PC-9 (cell line): ENCODE data around the gene AGAP1. TPM values are rescaled to one million over a fixed set of nuclear protein-coding genes. Genes with fewer than 3 reads are reported as not detected.

Experiments
- BruUV-seq: library from RNA; stranded (reverse); fragments of 400-500 nt; replicated peaks from 2 replicates; lab custom pipeline; 2021; lab: Mats Ljungman, UMichigan
- CTCF ChIA-PET: fragments of 300-600 bp; sonication (Branson Sonifier 250); formaldehyde crosslinking; loops from one replicate; lab custom pipeline; 2022; ENCODE audit warnings: antibody characterized with exemption; lab: Charles Lee
- POLR2A ChIA-PET: fragments of 300-600 bp; sonication (Branson Sonifier 250); formaldehyde crosslinking; loops from one replicate; lab custom pipeline; 2022; ENCODE audit warnings: antibody characterized with exemption; ENCODE audit not compliant: unreplicated experiment; lab: Charles Lee
- DNase-seq, 2 experiments: peaks; one replicate each; pipeline versions ENCODE4 v3.0.0 to v3.0.0-alpha.2; 2015 to 2022; ENCODE audit warnings: mixed read lengths in 1 of 2
- H2AFZ ChIP-seq: fragments of 200-600 bp; sonication (generic); 2 replicates; pipeline ENCODE4 v1.8.1; 2017; ENCODE audit warnings: antibody characterized with exemption
- H3F3A ChIP-seq: fragments of 200-600 bp; sonication (generic); 2 replicates; pipeline ENCODE4 v1.8.1; 2017; ENCODE audit warnings: antibody characterized with exemption, mild to moderate bottlenecking, low read depth; ENCODE audit not compliant: insufficient read depth
- H3K27ac ChIP-seq: fragments of 200-600 bp; sonication (generic); 2 replicates; pipeline ENCODE4 v1.6.1; 2016; ENCODE audit warnings: mixed run types
- H3K27me3 ChIP-seq: fragments of 200-600 bp; sonication (generic); 2 replicates; pipeline ENCODE4 v1.6.1; 2016; ENCODE audit warnings: low read depth, mixed run types; ENCODE audit not compliant: insufficient read depth
- H3K36me3 ChIP-seq: fragments of 200-600 bp; sonication (generic); 2 replicates; pipeline ENCODE4 v1.6.1; 2016; ENCODE audit warnings: low read depth, mixed run types
- H3K4me1 ChIP-seq: fragments of 200-600 bp; sonication (generic); replicated peaks from 2 replicates; pipeline ENCODE4 v1.6.1; 2016; ENCODE audit warnings: mixed run types; ENCODE audit not compliant: insufficient read depth
- H3K4me2 ChIP-seq: fragments of 200-600 bp; sonication (generic); 2 replicates; pipeline ENCODE4 v1.6.1; 2017; ENCODE audit warnings: mixed run types
- H3K4me3 ChIP-seq: fragments of 200-600 bp; sonication (generic); 2 replicates; pipeline ENCODE4 v1.6.1; 2016; ENCODE audit warnings: mixed run types
- H3K79me2 ChIP-seq: fragments of 200-600 bp; sonication (generic); 2 replicates; pipeline ENCODE4 v1.6.1; 2017; ENCODE audit warnings: low read depth, mixed run types
- H3K9me2 ChIP-seq: fragments of 200-600 bp; sonication (generic); 2 replicates; pipeline ENCODE4 v1.8.1; 2017; ENCODE audit warnings: mild to moderate bottlenecking; ENCODE audit not compliant: insufficient read depth
- H3K9me3 ChIP-seq: fragments of 200-600 bp; sonication (generic); 2 replicates; pipeline ENCODE4 v1.8.1; 2016; ENCODE audit warnings: low read depth; ENCODE audit not compliant: insufficient read depth
- H4K20me1 ChIP-seq: fragments of 200-600 bp; sonication (generic); 2 replicates; pipeline ENCODE4 v1.8.1; 2017; ENCODE audit not compliant: insufficient read depth
- CTCF ChIP-seq: fragments of 200-600 bp; sonication (generic); conservative IDR thresholded peaks from 2 replicates; pipeline ENCODE4 v1.6.1; 2017; ENCODE audit warnings: mixed run types, antibody characterized with exemption, mild to moderate bottlenecking, moderate library complexity
- EZH2 ChIP-seq: fragments of 200-600 bp; sonication (generic); IDR thresholded peaks from 2 replicates; pipeline ENCODE4 v1.8.0; 2017; ENCODE audit warnings: antibody characterized with exemption, low read depth
- intact Hi-C: fragments of 100-400 bp; cut with micrococcal nuclease; formaldehyde crosslinking; loops from one replicate; pipeline ENCODE4 v1.10.0; 2022; ENCODE audit not compliant: unreplicated experiment
- total RNA-seq: library from RNA; stranded (reverse); gene quantifications from 2 replicates; pipeline ENCODE4 v1.2.3, GENCODE V29; 2021

The AGAP1 gene
- total RNA-seq, 1 experiment from 2014 or later: 91.4 TPM

GRCh38 chr2:235497096-235497495 lies 3.3 kb downstream of the AGAP1 start:
- no peak for DNase-seq
- no peaks in the 10 kb centered on the region for H3K9me3 ChIP-seq
- H3K79me2 ChIP-seq: peaks cover 76% of the 10 kb centered on the region
- peaks cover 50% of the 10 kb centered on the region for H3K4me1 ChIP-seq
- TF ChIP-seq CTCF (no peak), EZH2 (no peak)
- no peaks in the 10 kb centered on the region for H3K27me3 ChIP-seq
- no peaks in the 10 kb centered on the region for H3K9me2 ChIP-seq
- peak overlapping the region; percentile 87 for H3K4me2 ChIP-seq
- H3K36me3 ChIP-seq: 0 out of 2 replicates have a peak, but pooled peaks cover 4% of the 10 kb centered on the region
- H2AFZ ChIP-seq: no peak overlapping the region
- peaks cover 21% of the 10 kb centered on the region for H4K20me1 ChIP-seq
- peaks cover 26% of the 10 kb centered on the region; the same call in 1 of the 2 replicates for H3F3A ChIP-seq
- ChIA-PET POLR2A (interaction anchor here (0.5 kb wide), 1 partner anchor 14 kb away, joined by 3 read pairs; no protein-coding TSS in a partner anchor), CTCF (interaction anchor here (0.6 to 1.1 kb wide), 3 partner anchors 35 to 134 kb away, joined by 3 to 6 read pairs (median 5); no protein-coding TSS in a partner anchor)
- BruUV-seq: no TSS peak
- intact Hi-C loops: loop anchor here (10.0 kb wide), 1 partner anchor 132 kb away; no protein-coding TSS in a partner anchor
- H3K4me3 ChIP-seq: peak overlapping the region; percentile 77
- peak overlapping the region; percentile 69 for H3K27ac ChIP-seq

- no peak overlapping the region for H3K4me3 ChIP-seq
- H3K36me3 ChIP-seq: 0 out of 2 replicates have a peak, but pooled peaks cover 4% of the 10 kb centered on the region
- H3K4me1 ChIP-seq: peaks cover 56% of the 10 kb centered on the region
- peaks cover 32% of the 10 kb centered on the region for H4K20me1 ChIP-seq
- no peaks in the 10 kb centered on the region for H3K9me2 ChIP-seq
- CTCF ChIA-PET: interaction anchor here (0.7 to 1.1 kb wide), 2 partner anchors 45 to 1042 kb away, joined by 3 read pairs; no protein-coding TSS in a partner anchor
- POLR2A ChIA-PET: no interaction called here
- TF ChIP-seq EZH2 (no peak), CTCF (0 out of 2 replicates have a peak, but pooled peaks have one; percentile 21)
- no peak for DNase-seq
- intact Hi-C loops: loop anchor here (10.0 kb wide), 1 partner anchor 134 kb away; no protein-coding TSS in a partner anchor
- peaks cover 26% of the 10 kb centered on the region; the same call in 1 of the 2 replicates for H3F3A ChIP-seq
- peaks cover 90% of the 10 kb centered on the region for H3K79me2 ChIP-seq
- no peak overlapping the region for H2AFZ ChIP-seq
- no peak overlapping the region for H3K4me2 ChIP-seq
- no peaks in the 10 kb centered on the region for H3K9me3 ChIP-seq
- H3K27me3 ChIP-seq: no peaks in the 10 kb centered on the region
- BruUV-seq: no TSS peak
- no peak overlapping the region for H3K27ac ChIP-seq
These were observed 4.7 kb downstream of the AGAP1 start for GRCh38 chr2:235498541-235498940.

- H3K9me2 ChIP-seq: no peaks in the 10 kb centered on the region
- H3K27ac ChIP-seq: no peak overlapping the region
- CTCF ChIA-PET: interaction anchor here (0.6 to 1.1 kb wide), 2 partner anchors 45 to 67 kb away, joined by 3 to 7 read pairs; no protein-coding TSS in a partner anchor
- H2AFZ ChIP-seq: no peak overlapping the region
- intact Hi-C loops: loop anchor here (10.0 kb wide), 1 partner anchor 134 kb away; no protein-coding TSS in a partner anchor
- H3K27me3 ChIP-seq: no peaks in the 10 kb centered on the region
- H3K79me2 ChIP-seq: peaks cover 96% of the 10 kb centered on the region
- BruUV-seq: no TSS peak
- H3K9me3 ChIP-seq: no peaks in the 10 kb centered on the region
- H3K4me2 ChIP-seq: 0 out of 2 replicates have a peak overlapping the region, but pooled peaks have one; percentile 77
- 0 out of 2 replicates have a peak, but pooled peaks cover 4% of the 10 kb centered on the region for H3K36me3 ChIP-seq
- peaks cover 26% of the 10 kb centered on the region; the same call in 1 of the 2 replicates for H3F3A ChIP-seq
- peaks cover 56% of the 10 kb centered on the region for H3K4me1 ChIP-seq
- no peak overlapping the region for H3K4me3 ChIP-seq
- POLR2A ChIA-PET: no interaction called here
- no peak for TF ChIP-seq EZH2
- no peak for TF ChIP-seq CTCF
- H4K20me1 ChIP-seq: peaks cover 33% of the 10 kb centered on the region
- no peak for DNase-seq
These were observed 5.3 kb downstream of the AGAP1 start for GRCh38 chr2:235498946-235499812.
